Loucy (cell line): ENCODE results near the gene NFKB1.

Experiments used
- CTCF ChIP-seq: fragments of 200-600 bp; sonication (generic); conservative IDR thresholded peaks from 2 replicates; pipeline ENCODE4 v1.5.1; 2014; ENCODE audit warnings: mild to moderate bottlenecking, antibody characterized with exemption, low read length
- EZH2phosphoT487 ChIP-seq: fragments of 200-600 bp; IDR thresholded peaks from 2 replicates; pipeline ENCODE4 v1.6.1; 2018; ENCODE audit warnings: antibody characterized with exemption, mild to moderate bottlenecking, moderate library complexity, borderline replicate concordance

DNA sequence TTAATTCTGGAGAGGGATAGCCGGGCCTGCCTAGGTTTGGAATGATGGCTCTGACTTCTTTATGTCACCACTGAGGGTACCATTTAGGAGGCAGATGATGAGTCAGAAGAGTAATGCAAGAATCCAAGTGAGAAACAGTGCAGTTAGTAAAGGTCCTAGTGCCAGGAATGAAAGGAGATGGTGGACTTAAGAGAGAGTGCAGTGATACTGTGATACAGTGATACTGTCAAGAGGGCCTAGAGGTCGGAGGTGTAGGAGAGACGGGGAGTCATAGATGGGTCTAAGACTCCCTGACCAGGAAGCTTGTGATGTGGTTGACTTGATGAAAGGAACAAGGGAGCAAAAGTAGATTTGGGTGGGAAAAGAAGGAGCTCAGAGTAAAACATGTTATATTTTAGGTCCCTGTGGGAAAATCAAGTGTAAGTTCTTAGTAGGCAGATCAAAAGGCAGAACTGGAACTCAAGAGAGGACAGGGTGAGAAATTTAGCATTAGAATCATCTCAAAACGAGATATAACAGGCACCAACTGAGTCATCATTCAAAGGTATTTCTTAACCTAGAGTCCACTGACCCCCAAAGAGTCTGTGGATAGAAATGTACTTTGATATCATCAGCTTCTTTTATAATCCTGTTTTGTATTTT is 85.0 kb downstream of the NFKB1 start:
- no peak for TF ChIP-seq CTCF
- TF ChIP-seq EZH2phosphoT487: no peak
